ENCODE measurements around the gene CDH4.
A peak's percentile ranks its signal among the peaks of the same experiment; 100 is the strongest.

CDH4 gene

GRCh38 chr20:61439251-61439650 lies 187.2 kb downstream of the CDH4 start:
- POLR2A ChIA-PET, result no interaction called here
- TF ChIP-seq CTCF (IDR thresholded peaks at IDR 0.05; ENCODE audit: insufficient read depth, low read length, missing control alignments), result no peak
- no peak overlapping the region for H3K4me3 ChIP-seq (ENCODE audit: low read depth, low read length)
- no peak for DNase-seq (ENCODE audit: low read depth, low spot score)
- CTCF ChIA-PET, result no interaction called here

GRCh38 chr20:61440548-61441055 lies 188.5 kb downstream of the CDH4 start:
- POLR2A ChIA-PET, result no interaction called here
- TF ChIP-seq CTCF (IDR thresholded peaks at IDR 0.05; ENCODE audit: insufficient read depth, low read length, missing control alignments), result no peak
- H3K4me3 ChIP-seq (ENCODE audit: low read depth, low read length), result no peak overlapping the region
- no peak for DNase-seq (ENCODE audit: low read depth, low spot score)
- CTCF ChIA-PET, result no interaction called here

GRCh38 chr20:61441537-61441936 lies 189.5 kb downstream of the CDH4 start:
- CTCF ChIA-PET, result no interaction called here
- POLR2A ChIA-PET, result no interaction called here
- TF ChIP-seq CTCF (IDR thresholded peaks at IDR 0.05; ENCODE audit: insufficient read depth, low read length, missing control alignments), result no peak
- H3K4me3 ChIP-seq (ENCODE audit: low read depth, low read length), result no peak overlapping the region
- no peak for DNase-seq (ENCODE audit: low read depth, low spot score)

GRCh38 chr20:61442075-61442670 lies 190.1 kb downstream of the CDH4 start:
- H3K4me3 ChIP-seq (ENCODE audit: low read depth, low read length), result no peak overlapping the region
- POLR2A ChIA-PET, result no interaction called here
- no peak for TF ChIP-seq CTCF (IDR thresholded peaks at IDR 0.05; ENCODE audit: insufficient read depth, low read length, missing control alignments)
- peak; percentile 12 for DNase-seq (ENCODE audit: low read depth, low spot score)
- CTCF ChIA-PET, result no interaction called here

GRCh38 chr20:61442718-61443117 lies 190.7 kb downstream of the CDH4 start:
- no peak for TF ChIP-seq CTCF (IDR thresholded peaks at IDR 0.05; ENCODE audit: insufficient read depth, low read length, missing control alignments)
- ChIA-PET POLR2A (no interaction called here), CTCF (no interaction called here)
- no peak overlapping the region for H3K4me3 ChIP-seq (ENCODE audit: low read depth, low read length)
- no peak for DNase-seq (ENCODE audit: low read depth, low spot score)

GRCh38 chr20:61443443-61444126 lies 191.5 kb downstream of the CDH4 start:
- ChIA-PET CTCF (no interaction called here), POLR2A (no interaction called here)
- no peak for TF ChIP-seq CTCF (IDR thresholded peaks at IDR 0.05; ENCODE audit: insufficient read depth, low read length, missing control alignments)
- DNase-seq (ENCODE audit: low read depth, low spot score), result no peak
- H3K4me3 ChIP-seq (ENCODE audit: low read depth, low read length), result no peak overlapping the region

All from AG04449 (cell line).